DMS 273 treated with DMSO at 0.1 percent for 48 hours (cell line): ENCODE measurements around the gene ABR.
"Not testable (repeated sequence)": the region's sequence is repeated elsewhere in the genome, so short reads cannot be mapped to it uniquely, and the experiment has no call there.

Experiments used
- DNase-seq: peaks from one replicate; lab custom pipeline; 2025; lab: John Stamatoyannopoulos, UW

ABR gene

DNA sequence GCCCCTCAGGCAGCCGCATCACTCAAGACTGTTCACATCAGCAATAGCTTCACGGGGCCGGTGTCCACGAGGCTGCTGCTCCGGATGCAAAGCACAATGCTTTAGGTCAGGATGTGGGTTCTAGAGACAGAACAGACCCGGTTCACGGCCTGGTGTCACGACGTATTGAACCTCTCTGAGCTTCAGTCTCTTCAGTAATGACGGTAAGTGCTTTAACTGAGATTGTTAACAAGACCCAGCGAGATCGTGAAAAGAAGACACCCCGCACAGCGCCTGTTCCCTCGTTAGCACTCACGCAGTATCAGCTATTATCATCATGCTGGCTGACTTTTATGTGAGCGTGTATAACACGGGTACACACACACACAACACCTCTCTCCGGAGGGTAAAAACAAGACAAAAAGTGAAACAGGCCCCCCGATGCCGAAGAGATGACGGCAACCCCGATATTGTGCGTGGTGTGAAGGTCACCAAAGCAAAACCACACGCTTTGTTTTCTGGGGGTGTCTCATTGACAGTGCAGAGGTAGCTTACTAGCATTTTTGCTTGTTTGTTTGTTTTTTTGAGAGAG lies 21.4 kb upstream of the ABR start:
- no peak for DNase-seq

DNA sequence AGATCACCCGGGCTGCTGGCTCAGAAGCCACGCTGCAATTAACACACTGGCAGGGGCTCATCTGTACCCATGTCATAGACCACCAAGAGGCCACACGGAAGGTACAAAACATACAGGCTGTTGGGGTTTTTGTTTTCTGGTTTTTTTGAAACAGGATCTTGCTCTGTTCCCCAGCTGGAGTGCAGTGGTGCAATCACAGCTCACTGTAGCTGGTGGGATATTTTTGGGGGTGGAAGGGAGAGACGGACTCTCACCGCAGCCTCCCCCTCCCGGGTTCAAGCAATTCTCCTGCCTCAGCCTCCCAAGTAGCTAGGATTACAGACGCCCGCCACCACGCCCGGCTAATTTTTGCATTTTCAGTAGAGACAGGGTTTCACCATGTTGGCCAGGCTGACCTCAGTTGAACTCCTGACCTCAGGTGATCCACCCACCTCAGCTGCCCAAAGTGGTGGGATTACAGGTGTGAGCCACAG lies 19.5 kb upstream of the ABR start:
- not testable (repeated sequence) for DNase-seq

DNA sequence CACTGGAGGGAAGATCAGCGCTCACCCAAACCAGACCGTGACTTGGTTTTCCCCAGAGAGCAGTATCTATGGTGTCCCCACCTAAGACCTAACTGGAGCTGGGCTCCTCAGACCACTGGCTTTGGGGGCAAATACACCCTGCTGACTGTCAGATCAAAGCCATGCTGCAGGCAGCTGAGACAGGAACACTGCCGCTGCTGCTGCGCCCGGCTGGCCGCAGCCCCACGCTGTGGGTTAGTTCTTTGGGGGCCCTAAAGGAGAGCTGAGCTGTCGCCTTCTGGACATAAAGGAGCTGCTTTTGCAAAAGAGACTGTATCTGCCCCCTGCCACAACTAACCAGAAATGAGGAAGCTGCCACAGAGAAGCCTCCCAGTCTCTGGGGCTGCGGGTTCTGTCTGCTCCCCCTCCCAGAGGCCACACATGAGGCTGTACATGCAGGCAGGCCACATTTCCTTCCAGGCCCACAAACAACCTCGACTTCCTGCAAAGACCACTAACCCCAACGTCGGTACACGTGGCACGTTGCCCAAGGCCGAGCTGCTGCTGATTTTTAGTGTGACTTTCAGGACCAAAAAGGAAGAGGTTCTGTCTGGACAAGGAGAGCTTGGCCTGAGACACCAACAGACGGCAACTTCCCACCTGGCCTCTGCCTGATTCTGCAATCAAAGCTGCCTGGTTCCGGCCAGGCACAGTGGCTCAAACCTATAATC lies 18.2 kb upstream of the ABR start:
- DNase-seq = no peak

DNA sequence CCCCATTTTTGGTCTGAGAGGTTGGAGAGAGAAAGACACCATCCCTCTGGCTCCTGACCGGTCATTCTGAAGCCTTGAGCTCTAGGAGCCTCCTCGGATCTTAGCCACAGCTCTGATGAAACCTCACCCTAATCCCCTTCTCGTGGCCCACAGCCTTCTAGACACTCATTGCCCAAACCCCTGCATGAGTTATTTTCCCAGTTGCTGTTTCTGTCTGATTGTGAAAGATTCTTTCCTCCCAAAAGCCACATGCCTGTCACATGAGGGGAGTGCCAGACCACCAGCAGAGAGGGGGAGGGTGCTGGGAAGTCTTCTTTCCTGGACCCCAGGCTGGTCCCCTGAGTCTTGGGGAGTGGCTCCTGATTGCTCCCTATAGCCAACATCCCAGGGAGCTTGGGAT lies 17.6 kb upstream of the ABR start:
- DNase-seq = no peak

DNA sequence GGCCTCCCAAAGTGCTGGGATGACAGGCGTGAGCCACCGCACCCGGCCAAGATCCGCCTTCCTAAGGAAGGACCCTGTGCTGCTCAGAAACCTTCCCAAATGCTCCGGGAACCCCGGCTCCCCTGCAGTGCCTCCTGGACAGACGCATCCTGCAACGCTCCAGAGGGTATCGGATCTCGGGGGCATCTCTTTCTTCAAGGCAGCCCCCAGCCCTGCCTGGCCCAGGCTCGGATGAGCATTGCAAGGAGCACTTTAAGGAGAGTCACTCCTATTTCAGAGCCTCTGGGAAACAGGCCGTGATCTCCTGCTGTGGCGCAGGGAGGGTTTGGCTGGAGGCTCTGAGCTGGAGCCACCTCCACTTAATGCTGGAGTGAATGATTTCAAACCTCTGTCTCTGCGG lies 17.2 kb upstream of the ABR start:
- no peak for DNase-seq

DNA sequence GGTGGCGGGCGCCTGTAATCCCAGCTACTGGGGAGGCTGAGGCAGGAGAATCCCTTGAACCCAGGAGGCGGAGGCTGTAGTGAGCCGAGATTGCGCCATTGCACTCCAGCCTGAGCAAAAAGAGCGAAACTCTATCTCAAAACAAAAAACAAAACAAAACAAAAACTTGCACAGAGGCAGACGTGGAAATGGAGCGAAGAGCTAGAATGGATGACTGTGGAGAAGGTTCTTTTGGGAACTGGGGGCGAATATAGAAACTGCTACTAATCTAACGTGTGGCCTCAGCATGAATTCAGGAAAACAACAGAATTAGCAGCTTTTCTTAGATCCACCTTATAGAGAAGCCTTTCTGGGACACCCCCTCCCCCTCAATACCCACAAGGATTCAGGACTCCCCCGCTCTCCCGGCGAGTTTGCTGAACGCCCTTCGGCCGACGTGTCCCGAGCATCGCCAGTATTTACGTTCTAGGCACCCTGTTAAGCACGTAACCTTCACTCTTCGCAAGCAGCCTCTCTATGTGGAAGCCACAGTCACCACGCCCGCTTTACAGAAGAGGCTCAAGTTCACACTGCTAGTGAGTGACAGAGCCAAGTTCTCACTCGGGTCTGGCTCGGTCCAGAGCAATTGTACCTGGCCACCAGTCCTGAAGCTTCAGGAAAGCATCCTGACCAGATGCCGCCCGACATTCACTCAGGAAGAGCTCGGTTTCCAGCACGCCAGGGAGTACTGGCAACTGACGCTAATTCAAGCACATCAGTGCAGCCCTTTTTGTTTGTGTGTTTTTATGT lies 13.3 kb upstream of the ABR start:
- no peak for DNase-seq

DNA sequence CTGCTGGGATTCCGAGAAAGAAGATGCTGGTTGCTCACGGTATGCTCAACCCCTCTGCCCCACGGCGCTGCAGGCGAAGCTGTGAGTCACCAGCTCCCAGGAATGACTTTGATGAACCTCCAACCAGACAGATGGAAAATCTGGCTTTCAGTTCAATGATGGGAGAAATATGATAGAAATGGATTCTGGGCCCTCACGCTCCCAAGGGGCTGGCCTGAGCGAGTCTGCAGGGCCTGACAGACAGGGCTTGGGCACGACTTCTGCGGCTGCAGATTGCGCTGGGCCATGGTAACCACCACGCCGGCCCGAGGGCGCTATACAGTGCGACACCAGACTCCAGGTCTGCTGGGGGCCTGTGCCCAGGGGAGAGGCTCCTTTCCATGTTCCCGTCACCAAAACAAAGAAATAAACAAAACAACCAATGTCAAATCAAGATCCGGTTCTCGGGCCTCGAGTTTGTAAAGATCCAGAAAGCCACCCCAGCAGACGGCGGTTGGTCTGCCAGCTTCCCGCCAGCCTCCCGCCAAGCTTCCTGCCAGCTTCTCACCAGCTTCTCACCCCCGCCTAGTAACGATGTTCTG lies 11.1 kb upstream of the ABR start:
- DNase-seq = no peak

DNA sequence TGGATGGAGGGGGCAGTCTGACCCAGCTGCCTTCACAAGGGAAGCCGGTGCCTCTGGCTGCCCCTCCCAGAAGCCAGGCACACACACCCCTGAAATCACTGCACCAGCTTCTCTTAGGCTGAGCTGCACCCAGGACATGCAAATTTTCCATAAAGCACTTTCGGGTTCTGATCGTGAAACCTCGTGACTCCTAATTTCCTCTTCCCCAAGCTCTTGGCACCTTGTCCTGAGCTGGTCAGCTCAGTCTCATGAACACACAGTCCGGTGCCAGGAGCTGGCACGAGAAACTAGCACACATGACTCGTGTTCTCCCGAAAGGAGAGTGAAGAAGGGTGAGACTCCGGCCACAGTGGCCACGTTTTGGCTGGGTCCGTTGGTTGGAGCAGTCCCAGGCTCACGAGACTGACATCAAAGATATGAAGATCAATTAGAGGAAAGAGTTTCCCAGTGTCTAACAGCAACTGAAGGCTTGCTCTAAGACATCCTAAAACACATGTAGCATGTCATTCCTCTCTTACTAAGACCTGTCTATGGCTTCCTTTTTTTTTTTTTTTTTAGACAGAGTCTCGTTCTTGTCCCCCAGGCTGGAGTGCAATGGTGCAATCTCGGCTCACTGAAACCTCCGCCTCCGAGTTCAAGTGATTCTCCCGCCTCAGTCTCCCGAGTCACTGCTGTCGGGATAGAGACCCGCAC lies 9.2 kb upstream of the ABR start:
- DNase-seq = no peak

DNA sequence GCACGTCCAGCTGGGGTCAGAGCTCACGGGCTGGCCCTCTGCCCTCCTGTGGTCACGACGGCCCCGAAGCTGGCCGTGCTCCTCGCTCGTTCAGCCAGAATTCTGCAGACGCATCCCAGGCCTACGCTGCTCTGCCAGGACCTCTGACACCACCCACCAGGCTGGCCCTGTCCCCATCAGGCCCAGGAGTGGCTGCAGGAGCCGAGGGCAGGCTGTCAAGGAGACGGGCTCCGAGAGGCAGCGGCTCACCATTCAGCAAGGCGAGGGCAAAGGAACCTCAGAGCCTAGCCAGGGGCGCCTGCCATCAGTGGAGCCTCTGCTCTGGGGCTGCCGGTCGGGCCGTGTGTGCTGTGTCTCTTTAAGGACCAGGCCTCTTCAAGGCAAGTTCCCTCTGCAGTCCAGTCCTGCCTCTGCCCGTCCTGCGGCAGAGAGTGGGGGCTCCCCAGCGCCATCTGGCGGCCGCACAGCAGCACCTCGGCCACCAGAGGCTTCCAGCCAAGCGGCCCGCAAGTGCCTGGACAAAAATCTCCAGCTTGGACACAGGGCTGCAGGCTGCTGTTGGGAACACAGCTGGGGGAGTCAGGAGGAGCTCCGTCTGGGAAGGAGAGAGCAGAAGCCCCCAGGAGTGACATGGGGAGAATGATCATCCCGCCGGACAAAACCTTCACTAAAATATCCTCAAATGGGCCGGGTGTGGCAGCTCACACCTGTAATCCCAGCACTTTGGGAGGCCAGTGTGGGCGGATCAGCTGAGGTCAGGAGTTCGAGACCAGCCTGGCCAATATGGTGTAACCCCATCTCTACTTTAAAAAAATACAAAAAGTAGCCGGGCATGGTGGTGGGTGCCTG lies 7.4 kb upstream of the ABR start:
- peak; percentile 27 for DNase-seq

DNA sequence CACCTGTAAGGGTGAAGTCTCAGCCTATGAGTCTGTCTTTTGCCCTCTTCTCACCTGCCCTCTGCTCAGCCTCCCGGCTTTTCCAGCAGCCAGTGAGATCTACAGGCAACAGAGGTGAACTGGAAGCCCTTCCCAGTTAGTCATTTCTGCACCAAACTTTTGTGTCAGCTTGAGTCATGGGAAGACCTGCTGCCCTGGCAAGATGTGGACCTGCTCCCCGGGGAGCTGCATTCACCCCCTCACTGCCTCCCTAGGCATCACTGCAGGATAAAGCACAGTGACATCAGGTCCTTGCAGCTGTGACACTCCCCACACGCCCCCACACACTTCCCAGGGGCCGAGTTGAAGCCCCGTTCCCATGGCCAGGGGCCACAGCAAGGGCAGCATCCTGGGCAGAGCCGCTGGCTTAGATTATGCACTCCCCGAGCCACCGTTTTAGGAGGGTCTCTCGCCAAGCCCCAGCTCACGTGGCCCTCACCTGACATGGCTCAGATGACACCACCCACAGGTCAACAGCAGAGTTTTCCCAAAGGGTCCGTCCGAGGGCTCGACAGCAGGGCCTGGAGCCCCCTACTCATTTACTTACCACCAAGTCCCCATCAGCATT lies 6.5 kb upstream of the ABR start:
- DNase-seq = no peak

DNA sequence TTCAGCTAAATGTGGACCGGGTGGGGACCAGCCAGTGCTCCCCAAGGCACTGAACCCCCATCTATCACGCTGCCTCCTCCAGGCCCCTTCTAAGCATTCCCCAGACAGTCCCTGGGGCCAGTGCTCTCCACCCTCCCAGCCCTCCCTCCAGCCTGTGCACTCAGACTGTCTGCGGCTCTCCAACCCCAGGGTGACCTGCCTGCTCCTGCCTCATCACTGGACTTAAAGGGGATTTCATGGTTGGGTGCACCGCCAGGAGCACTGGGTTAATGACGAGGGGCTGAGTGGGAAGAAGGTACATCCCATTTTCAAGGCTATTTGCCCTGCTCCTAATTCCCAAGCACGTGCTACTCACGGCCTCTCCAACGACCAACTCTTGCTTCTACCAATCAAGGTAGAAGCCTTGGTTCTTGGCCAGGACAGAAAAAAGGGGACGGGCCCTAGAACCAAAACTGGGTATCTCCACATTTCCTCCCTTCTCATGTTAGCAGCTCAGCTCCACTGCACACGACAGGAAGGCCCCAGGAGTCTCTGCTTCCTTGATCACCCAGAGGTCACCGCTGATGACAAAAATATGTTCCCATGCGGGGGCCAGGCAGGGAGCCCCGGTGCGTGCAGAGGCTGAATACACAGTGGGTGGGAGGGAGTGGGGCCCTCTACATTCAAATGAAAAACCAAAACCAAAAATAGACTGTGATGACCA lies 3.5 kb upstream of the ABR start:
- DNase-seq = no peak

DNA sequence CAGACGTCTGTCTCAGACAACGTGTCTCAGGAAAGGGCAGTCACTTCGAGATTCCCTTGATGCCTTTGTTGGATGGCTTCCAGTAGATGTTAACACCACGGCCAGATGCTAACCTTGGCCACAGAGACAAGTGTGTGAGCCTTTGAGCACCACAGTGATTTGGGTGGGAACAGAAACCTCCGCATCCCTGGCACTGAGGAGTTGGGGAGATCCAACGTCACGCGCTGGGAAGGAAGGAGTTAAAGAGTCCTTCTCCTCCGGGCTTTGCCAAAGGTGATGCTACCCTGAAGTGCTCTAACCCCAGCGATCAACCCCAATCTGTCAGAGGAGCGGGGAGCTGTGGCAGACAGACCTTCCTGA lies 3.0 kb upstream of the ABR start:
- no peak for DNase-seq

DNA sequence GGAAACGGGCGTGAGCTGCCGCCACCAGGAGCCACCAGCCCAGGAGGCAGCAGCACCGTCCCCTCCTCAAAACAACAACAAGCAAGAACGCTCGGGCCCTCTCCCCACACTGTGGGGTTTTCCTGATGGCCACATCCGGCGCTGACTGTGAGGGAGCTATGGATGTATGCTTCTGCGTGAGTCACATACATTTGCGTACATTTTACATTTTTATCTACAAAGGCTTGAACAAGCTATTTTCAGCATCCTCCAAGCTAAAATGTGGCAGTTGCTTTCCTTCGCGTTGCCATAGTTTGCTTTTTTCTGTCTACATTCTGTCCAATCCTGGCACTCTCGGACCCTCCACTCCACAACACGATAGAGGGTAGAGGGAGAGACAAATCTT lies 2.0 kb upstream of the ABR start:
- no peak for DNase-seq

DNA sequence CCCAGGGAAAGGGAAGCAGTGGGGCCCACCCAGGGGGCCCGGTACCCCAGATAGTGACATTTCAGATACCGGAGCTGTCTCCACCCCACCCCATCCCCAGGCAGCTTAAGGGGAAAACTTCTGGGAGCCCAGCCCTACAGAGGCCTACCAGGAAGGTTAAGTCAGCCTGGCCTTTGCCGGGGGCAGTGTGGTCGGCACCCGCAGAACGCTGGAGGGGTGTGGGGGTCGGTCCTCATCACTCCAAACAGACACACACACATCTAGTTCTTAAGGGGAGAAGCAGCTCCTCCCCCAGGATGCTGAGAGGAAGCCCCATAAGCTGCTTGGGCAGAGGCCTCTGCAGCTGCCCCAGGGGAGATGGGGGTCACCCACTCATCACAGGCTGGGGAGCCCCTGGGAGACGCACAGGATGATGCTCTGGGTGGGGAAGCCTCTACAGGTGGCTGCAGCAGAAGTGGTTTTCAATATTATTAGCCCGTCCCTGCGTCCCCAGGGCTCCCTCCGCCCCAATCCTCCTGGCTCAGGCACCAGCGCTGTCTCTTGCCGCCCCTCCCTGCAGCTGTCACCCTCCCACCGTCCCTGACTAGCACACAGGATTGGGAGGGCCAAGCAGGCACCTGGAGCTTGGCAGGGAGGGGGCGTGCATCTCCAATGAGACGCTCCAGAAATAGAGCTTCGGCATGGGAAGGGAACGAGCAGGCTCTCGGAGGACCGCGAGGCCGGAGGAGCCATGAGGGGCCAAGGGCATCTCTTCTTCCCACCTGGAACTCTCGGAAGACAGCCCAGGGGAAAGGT lies 1.4 kb upstream of the ABR start:
- DNase-seq = no peak

DNA sequence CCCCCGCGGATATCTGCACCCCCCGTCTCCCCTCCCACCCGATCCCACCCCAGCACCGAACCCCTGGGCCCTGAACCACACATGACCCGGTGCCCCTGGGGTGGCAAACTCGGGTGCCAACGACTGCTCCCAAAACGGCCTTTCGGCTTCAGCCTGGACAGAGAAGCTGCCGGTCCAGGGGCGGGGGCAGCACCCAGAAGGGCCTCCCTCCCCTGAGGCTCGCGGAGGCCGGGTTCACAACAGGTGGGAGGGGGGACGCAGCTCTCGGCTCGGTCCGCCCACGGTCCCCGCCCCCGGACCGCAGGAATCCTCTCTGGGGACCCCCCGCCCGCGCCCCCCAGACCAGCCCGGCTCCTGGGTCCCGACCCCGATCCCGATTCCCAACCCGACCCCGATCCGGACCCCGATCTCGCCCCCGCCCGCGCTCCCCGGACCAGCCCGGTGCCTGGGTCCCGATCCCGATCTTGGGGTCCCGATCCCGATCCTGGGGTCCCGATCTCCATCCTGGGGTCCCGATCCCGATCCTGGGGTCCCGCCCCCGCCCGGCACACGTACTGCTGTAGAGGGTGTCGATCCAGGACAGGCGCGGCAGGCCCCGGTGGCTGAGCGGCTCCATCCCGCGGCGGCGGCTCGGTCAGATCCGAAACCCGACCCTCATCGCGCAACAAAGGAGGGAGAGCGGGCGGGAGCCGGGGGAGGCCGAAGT lies 516 bp downstream of the ABR start:
- no peak for DNase-seq

DNA sequence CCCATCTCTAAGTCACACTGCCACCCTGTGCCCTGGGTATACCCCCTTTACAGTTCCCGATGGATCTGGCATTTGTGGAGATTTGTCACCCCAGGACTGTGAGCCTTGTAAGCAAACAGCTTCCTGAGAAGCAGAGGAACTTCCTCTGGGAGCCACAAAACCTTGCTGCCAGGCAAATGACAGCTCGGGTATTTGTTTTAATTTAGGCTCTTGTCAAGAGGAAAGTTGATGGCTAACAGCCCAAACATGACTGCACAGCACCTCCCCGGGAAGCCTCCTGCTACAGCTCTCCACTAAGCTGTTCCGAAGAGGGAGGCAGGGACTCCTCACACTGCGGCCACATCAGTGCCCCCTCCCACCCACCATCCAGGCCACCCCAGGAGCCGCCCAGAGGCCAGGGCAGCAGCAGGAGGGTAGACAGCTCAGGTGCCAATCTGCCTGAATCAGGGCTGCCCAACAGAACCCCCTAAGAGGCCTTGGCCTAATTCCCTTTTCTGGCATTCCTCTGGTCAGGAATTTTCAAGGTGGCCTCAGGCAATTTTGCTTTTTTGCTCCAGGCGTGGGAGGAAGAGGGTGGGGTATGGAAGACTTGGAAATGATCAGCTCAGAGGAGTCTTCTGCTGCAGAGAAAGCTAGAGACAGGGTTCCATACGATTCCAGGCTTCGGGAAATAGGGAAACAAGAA lies 2.6 kb downstream of the ABR start:
- DNase-seq = no peak

DNA sequence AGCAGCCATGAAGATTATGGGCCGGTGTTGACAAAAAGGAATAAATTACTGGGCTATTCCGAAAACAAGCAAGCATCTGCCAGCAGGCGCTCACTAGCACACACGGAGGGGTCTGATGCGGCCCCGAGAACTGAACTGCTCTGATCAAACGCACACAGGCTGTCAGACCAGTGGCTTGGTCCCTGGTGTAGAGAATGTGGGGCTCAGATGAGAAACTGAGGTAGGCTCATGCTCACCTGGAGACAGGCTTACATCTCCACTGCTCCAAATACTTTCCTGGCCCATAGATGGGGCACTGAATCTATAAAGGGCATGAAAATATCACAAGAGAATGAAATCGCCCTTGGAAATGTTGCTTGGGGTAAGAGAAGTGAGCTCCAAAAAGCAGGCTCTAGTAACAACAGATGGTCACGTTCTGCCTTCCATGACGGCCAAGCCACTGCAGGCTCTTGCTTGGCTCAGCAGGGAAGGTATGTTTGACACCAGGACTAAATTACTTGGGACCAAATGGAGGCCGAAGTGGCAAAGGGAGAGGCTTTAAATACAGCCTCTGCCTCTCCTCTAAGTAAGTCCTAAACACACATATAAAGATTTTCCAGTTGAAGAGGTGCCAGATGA lies 5.4 kb downstream of the ABR start:
- DNase-seq = peak; percentile 53
